CD1c-positive myeloid dendritic cell (primary cell): Measurements from ENCODE around the gene FAF2.

ENCODE experiments used
- DNase-seq: peaks from one replicate; pipeline ENCODE4 v3.0.0-alpha.2; 2016; ENCODE audit errors: extremely low spot score

Gene FAF2

DNA sequence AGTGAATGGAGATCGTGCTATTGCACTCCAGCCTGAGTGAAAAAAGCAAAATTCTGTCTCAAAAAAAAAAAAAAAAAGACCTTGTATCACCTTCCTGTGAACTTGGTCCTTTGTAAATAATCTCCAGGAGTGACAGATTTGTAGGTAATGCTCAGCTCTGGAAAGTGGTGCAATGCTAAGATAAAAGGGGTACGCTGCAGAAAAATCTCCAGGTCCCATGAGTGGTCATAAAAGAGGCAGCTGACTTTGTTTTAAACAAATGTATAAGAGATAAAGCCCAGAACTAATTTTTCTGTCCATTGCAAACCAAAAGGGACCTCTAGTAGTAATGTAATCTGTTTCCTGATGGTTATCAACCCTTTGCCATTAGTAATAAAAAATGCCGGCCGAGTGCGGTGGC, 55.3 kb downstream of the FAF2 start:
- DNase-seq, result no peak

DNA sequence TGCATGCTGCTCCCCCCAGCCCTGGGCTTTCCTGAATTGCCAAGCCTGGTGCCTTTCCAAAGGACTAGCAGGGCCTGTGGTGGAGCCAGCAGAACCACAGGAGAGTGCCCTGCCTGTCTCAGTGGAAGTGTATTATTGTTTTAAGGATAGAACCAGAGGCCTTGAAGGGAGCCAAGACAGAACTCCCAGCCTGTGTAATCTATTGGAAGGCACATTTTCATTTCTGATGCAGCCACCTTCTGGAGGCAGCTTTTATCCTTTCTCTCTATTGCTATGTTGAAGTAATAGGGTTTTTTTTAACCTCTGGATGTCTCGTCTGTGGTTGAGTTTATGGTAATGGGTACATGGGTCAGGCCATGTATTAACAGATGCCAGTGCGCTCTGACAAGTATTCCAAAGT, 59.7 kb downstream of the FAF2 start:
- no peak for DNase-seq

DNA sequence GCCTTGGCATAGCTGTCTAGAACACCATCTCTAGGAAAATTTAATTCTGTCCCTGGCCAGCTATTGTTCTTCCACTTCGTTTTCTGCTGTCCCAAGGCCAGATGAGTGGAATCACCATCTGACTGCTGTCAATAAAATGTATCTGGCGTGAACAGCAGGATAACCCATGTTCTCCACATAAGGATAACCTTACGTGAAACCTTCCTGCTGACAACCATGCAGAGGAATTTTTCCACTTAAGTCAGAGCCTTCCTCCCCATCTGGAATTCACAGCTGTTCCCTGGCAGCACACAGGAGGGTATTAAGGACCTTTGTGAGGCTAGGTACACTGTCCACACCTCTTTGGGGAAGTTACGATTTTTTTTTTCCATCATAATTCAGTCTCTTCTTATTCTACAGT, 60.4 kb downstream of the FAF2 start:
- no peak for DNase-seq

DNA sequence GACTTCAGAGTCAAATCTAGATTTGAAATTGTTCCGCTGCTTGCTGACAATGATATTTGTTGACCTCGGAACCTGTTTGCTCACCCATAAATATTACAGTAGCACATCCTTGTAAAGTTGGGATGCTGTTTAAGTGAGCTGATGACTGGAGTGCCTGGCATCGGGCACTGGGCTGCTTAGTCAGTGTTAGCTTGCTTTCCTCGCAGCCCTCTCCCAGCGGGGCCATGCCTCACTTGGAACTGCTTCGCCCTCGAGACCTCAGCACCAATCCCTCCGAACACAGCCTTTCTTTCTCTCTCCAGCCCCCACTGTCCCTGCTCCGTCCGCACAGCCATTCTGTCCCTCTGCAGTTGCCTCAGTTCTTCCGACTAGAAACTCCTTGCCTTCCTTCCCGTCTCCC, 65.6 kb downstream of the FAF2 start:
- DNase-seq, result no peak

DNA sequence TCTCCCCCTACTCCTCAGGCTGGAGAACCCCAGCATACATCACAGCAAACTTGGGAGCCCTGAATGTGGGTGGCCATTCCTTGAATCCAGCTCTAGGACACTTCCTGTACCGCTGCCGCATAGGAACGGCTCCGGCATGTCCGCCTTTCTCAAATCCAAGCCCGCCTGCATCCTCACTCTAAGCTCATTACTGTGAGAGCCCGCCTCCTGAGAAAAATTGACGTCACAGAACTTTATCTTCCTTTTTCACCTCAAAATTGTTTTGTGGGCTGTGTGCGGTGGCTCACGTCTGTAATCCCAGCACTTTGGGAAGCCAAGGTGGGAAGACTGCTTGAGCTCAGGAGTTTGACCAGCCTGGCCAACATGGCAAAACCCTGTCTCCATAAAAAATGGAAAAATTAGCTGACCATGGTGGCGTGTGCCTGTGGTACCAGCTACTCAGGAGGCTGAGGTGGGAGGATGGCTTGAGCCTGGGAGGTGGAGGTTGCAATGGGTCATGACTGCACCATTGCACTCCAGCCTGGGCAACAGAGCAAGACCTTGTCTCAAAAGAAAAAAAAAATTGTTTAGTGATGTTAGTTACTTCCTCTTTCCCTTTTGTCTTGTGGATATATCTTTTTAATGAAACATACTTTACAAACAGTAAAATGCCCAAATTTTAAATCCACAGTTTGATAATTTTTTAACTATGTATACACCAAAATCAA, 66.2 kb downstream of the FAF2 start:
- no peak for DNase-seq

DNA sequence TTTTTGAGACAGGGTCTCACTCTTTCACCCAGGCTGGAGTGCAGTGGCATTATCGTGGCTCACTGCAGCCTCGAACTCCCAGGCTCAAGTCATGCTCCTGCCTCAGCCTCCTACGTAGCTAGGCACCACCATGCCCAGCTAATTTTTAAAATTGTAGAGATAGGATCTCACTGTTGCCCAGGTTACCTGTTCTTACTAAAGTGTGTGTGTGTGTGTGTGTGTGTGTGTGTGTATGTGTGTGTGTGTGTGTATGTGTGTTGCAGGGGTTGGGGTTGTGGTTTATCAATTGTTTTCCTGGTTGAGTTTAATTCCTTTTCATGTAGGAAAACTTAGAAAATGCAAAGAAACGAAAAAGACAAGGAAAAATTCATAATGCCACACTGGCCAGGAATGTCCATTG, 67.2 kb downstream of the FAF2 start:
- no peak for DNase-seq

DNA sequence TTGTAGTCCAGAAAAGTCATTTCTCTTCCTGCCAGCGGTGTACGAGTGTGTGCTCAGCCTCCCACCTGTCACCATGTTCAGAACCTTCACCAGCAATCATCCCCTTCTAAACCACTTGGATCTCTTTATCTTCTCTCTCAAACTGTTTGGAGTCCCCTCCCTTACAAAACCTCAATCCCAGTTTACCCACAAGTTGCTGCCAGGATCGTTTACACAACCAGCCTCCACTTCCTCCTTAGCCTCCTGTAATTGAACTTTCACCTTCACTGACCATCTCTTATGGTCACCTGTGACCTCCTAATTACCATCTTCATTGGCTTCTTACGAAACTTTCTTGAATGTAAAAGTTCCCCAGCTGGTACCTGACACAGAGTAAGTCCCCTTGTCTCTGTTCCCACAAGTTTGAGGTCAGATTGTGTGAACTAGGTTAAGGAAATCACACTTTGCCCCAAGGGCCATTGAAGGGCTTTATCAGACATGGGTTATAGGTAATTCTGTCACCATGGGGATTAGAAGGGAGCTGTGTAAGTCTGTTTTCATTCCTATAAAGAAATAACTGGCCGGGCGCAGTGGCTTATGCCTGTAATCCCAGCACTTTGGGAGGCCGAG, 69.0 kb downstream of the FAF2 start:
- DNase-seq, result no peak

DNA sequence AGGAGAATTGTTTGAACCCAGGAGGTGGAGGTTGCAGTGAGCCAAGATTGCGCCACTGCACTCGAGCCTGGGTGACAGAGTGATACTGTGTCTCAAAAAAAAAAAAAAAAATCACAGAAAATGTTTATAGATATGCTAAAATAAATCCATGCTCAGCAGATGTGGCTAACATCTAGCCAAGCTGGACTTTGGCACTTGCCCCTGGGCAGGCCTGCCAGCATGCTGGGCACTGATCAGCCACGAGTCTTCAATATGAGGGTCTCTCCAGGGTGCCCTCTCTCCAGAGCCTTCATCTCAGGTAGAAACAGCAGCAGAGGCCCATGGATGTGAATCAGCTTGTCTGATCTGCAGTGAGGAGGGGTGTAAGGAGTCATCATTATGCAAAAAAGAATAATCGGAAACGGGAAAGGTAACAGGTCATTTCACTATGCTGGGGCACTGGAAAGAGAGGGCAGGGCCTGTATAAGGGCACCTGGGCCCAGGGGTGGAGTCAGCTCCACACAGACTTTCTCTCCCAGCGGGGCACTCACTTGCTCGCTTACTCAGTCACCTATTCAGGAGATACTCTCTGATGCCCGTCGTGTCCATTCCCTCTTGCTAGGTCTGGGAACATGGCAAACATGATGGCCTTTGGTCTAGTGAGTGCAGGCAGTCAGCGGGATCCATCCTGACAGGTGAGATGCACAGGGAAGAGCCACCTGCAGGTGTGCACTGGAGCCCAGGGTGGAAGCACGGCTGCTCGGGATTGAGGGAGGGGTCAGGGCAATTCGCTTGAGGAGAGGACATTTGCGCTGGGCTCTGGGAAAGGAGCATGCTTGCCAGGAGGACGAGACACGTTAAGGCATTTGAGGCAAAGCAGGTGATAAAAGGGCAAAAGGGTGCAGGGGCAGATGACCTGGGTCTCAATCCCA, 71.9 kb downstream of the FAF2 start:
- DNase-seq, result no peak

DNA sequence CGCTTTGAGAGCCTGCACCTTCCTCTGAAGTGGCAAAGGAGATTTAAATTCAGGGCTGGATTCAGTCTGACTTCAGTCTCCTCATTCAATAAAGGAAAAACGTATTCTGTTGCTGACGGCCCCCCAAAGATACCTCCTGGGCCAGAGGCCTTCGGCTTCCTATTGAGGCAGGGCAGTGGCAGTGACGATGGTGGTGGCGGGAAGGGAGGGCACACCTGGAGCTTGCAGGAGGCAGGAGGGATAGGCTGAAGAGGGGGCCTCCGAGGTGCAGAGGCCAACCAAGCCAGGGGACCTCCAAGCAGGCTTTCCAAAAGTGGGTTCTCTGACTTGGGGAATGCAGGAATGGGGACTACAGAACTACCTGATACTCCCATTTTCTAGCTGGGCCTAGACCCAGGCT, 73.1 kb downstream of the FAF2 start:
- no peak for DNase-seq

DNA sequence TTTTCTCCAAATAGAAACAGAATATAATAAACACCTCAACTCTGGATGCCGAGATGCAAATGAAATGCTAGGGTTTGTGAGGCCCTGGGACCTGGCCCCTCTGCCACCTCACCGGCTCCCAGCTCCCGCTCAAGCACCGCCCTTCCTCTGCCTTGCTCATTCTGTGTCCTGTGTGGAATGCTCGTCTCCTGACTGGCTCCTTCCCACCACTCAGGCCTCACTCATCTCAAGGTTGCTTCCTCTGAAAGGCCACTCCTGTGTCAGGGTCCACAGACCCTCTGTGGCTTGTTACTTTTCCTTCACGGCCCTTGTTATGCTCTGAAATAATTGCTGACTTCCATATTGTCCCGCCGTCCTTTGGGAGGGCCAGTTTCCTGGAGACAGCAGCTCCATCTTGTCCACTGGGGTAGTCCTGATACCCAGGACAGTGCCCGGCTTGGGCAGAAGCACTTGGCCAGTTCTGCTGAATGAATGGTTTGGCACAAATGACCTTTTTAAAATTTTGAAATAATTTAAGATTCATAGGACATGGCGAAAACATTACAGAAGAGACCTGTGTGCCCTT, 73.6 kb downstream of the FAF2 start:
- no peak for DNase-seq

DNA sequence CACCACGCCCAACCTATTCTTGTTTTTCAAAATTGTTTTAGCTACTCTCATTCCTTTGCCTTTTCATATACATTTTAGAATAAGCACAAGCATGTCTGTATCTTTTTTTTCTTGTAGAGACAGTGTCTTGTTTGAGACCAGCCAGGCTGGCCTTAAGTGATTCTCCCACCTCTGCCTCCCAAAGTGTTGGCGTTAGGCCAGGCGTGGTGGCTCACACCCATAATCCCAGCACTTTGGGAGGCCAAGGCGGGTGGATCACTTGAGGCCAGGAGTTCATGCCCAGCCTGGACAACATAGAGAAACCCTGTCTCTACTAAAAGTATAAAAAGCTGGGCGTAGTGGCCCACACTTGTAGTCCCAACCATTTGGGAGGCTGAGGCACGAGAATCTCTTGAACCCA, 76.0 kb downstream of the FAF2 start:
- DNase-seq, result no peak

DNA sequence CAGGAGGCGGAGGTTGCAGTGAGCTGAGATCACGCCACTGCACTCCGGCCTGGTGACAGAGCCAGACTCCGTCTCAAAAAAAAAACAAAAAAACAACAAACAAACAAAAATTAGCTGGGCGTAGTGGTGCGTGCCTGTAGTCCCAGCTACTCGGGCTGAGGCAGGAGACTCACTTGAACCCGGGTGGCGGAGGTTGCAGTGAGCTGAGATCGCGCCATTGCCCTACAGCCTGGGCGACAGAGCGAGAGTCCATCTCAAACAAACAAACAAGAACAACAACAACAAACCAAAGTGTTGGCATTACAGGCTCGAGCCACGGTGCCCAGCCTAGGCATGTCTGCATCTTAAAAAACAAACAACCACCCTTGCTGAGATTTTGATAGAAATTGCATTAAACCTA, 76.8 kb downstream of the FAF2 start:
- DNase-seq, result no peak

DNA sequence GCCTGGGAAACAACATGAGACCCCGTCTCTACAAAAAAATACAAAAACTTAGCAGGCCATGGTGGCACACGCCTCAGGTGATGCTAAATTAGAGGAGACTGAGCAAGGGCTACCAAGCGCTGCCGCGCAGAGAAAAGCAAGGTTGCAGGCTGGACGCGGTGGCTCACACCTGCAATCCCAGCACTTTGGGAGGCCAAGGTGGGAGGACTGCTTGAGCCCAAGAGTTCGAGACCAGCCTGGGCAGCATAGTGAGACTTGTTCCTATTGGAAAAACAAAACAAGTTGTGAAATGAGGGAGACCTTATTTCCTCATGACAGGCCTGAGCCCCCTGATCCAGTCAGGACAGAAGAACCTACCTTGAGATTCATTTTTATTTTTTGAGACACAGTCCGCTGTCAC, 77.5 kb downstream of the FAF2 start:
- no peak for DNase-seq

DNA sequence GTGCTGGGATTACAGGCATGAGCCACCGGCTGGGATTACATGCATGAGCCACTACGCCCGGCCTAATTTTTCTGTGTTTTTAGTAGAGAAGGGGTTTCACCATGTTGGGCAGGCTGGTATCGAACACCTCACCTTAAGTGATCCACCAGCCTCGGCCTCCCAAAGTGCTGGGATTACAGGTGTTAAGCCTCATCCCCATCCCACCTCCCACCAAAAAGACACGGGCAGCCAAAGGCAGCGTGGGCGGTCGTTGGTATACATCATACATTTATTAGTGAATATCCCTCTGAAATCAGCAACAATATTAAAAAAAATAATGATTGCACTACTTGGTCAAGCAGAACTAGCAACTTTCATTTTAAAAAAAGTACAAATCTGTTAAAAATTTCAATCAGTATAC, 78.3 kb downstream of the FAF2 start:
- no peak for DNase-seq

DNA sequence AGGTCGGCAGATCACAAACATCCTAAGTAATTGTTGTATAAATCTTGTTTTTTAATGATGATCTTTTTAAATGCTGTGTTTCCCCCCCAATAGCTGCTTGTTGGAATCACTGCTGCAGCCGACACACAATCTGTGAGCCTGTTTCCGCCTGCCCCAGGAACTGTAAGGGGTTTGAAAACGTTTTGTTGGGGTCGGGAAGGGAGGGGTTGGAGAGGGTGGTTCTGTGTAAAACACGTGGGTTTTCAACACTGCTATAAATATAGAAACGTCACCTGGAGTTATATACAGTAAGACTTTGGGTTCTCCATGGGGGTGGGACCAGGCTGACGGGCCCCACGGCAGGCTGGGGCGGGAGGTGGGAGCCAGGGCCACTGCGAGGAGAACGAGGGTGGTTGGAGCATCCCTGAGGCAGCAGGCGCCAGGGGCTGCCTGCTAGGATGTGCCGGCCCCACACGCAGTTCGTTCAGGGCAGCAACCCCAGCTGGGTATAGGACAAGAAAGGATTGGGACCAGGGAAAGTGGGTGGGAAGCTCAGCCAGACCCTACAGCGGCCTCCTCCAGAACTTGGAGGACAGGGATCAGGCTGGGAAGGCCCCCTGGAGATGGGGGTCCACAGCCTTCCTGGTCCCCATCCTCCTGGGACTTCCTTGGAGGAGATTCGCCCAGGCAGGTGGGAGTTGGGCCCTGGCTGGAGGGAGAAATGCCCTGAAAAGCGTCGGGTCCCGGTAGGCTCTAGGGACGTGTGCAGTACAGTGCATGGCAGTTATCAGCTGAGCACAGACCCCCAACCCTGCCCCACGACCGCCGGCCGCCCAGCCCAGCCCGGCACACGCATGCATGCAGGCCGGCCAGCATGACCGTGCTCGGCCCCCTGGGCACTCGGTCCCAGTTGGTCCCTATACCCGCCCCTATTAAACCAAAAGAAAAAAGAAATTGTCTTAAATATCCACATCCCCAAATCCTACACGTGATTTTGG, 79.3 kb downstream of the FAF2 start:
- no peak for DNase-seq

DNA sequence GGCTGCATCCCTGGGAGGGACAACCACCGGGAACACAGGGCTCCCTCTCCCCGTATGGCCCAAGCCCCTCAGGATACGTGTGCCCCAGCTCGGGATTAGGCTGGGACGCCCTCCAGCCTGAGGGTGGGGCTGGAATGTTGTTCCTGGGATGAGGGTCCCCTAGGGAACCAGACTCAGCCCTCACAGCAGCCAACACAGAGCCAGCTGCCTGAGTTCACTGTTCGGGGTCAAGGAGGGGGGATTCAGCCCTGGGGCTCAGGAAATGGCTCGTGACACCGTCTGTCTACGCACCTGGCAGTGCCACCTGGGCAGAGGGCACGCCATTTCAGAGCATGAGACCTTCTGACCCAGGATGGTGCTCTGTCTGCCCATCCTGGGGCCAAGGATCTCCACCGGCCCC, 80.1 kb downstream of the FAF2 start:
- DNase-seq, result no peak

DNA sequence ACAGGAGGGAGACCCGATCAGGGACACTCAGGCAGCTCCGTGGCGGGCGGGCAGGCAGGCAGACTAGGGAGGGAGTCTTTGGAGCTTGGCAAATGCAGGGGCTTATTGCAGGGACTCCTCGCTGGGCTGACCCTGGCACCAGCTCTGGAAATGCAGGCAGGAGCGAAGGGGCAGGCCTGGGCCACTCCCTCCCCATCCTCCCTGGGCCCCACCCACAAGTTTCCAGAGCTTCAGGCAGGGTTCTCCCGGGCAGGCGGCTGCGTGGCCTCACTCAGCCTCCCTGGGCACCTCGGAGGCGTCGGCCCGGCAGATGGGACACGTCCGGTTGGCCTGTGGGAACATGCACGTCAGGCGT, 80.6 kb downstream of the FAF2 start:
- no peak for DNase-seq

DNA sequence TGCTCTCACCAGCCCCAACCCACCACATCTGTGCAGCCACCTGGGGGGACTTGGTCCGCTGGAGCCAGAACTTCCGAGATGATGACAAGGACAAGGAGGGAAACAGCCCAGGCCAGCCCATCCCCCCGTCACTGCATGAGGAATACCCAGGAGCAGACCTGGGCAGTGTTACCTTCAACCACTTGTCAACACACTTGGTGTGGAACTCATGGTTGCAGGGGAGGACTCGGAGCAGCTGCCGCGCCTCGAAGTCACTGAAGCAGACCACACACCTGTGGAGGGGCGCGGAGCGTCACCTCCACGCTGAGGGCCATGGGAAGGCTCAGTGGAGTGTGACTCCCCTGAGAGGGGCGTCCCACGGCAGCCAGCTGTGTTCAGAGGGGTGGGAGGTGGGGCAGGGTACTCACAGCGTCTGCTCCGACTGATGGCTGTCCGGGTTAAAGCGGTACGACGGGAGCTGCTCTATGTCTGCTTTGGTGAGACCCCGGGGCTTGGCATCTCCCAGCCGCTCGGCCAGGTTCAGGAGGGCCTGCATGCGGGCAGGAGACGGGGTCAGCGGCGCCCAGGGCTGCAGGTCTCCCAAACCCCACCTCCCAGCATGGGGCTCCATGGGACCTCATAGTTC, 81.0 kb downstream of the FAF2 start:
- no peak for DNase-seq

DNA sequence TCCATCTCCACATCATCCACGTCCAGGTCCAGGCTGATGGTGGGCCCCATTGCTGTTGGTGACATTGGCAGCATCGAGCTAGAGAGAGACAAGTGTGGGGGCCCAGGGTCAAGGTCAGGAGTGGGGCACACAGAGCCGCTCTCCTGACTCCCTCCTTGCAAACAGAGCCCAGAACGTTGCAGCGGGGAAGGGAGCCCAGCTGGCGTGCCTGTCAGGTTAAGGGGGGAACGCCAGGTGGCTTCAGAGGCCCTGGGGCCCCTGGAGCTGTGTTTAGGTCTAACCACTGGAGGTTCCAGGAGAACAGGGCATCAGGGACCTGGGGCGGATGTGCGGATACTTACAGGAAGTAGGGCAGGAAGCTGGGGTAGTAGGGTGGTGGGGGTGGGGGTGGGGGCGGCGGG, 81.6 kb downstream of the FAF2 start:
- DNase-seq, result no peak

DNA sequence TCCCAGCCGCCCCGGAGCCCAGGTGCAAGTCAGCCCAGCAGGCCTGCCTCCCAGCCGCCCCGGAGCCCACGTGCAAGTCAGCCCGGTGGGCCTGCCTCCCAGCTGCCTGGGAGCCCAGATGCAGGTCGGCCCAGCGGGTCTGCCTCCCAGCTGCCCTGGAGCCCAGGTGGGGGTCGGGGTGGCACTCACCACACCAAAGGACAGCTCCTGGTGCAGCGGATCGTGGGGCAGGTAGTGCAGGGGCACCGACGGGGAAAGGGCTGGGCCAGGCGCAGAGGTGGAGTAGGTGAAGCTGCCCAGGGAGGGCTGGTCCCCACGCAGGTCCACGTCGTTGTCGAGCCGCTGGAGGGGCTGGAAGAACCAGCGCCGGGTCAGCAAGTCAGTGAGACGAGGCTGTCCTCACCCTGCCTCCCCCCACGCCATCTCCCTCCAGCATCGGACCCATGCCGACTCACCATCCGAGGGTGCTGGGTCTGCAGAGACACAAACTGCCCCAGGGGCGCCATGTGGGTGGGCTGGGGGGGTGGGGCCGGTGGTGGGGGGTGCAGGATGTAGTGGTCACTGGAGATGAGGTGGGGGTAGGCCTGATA, 82.3 kb downstream of the FAF2 start:
- DNase-seq, result no peak
